GM23338 (cell line): ENCODE results near the gene SSB. TPM values are rescaled to one million over a fixed set of nuclear protein-coding genes. Genes with fewer than 3 reads are reported as not detected.
A peak's percentile ranks its signal among the peaks of the same experiment; 100 is the strongest.

Experiments used
- ATAC-seq: fragments of 200-7000 bp; cut with Tn5 transposase; 3 replicates; pipeline ENCODE4 v1.9.1; 2020
- DNase-seq: peaks from one replicate; pipeline ENCODE4 v3.0.0-alpha.2; 2015; ENCODE audit warnings: low spot score
- H2AFZ ChIP-seq: fragments of 200-600 bp; sonication (generic); 2 replicates; pipeline ENCODE4 v1.8.0; 2016; ENCODE audit warnings: antibody characterized with exemption, mild to moderate bottlenecking, moderate library complexity
- H3F3A ChIP-seq: fragments of 200-600 bp; sonication (generic); replicated peaks from 2 replicates; pipeline ENCODE4 v1.8.0; 2017; ENCODE audit warnings: antibody characterized with exemption, mixed run types, low read depth
- H3K27ac ChIP-seq: fragments of 200-600 bp; sonication (generic); 2 replicates; pipeline ENCODE4 v1.6.1; 2016; ENCODE audit warnings: low read depth
- H3K27me3 ChIP-seq: fragments of 200-600 bp; sonication (generic); 2 replicates; pipeline ENCODE4 v1.8.0; 2016; ENCODE audit warnings: mild to moderate bottlenecking, mixed run types, moderate library complexity; ENCODE audit not compliant: insufficient read depth
- H3K36me3 ChIP-seq: fragments of 200-600 bp; sonication (generic); 2 replicates; pipeline ENCODE4 v1.8.0; 2016; ENCODE audit warnings: mild to moderate bottlenecking; ENCODE audit not compliant: insufficient read depth
- H3K4me1 ChIP-seq: fragments of 200-600 bp; sonication (generic); 2 replicates; pipeline ENCODE4 v1.8.0; 2016; ENCODE audit warnings: mild to moderate bottlenecking, moderate library complexity; ENCODE audit not compliant: insufficient read depth
- H3K4me2 ChIP-seq: fragments of 200-600 bp; sonication (generic); 2 replicates; pipeline ENCODE4 v1.7.1; 2017; ENCODE audit warnings: mixed run types
- H3K4me3 ChIP-seq: fragments of 200-600 bp; sonication (generic); 2 replicates; pipeline ENCODE4 v1.6.1; 2016; ENCODE audit warnings: mixed run types
- H3K79me2 ChIP-seq: fragments of 200-600 bp; sonication (generic); replicated peaks from 2 replicates; pipeline ENCODE4 v1.8.0; 2017; ENCODE audit warnings: mild to moderate bottlenecking; ENCODE audit not compliant: insufficient read depth
- H3K9me2 ChIP-seq: fragments of 200-600 bp; sonication (generic); 2 replicates; pipeline ENCODE4 v1.8.0; 2017; ENCODE audit not compliant: insufficient read depth
- H4K20me1 ChIP-seq: fragments of 200-600 bp; sonication (generic); replicated peaks from 2 replicates; pipeline ENCODE4 v1.8.0; 2017; ENCODE audit warnings: mild to moderate bottlenecking; ENCODE audit not compliant: insufficient read depth
- H3K27ac Mint-ChIP-seq: 2 replicates; pipeline ENCODE4 v1.8.0; 2020; ENCODE audit warnings: inconsistent platforms, mild to moderate bottlenecking, moderate library complexity, mixed read lengths
- H3K27me3 Mint-ChIP-seq: 3 replicates; pipeline ENCODE4 v1.8.0; 2022; ENCODE audit warnings: low read depth, mild to moderate bottlenecking, moderate library complexity, mixed read lengths, inconsistent platforms; ENCODE audit not compliant: insufficient read depth, poor library complexity
- H3K36me3 Mint-ChIP-seq: 3 replicates; pipeline ENCODE4 v1.8.0; 2021; ENCODE audit warnings: low read depth, mild to moderate bottlenecking, inconsistent platforms, moderate library complexity, mixed read lengths
- H3K4me1 Mint-ChIP-seq: 3 replicates; pipeline ENCODE4 v1.8.0; 2020; ENCODE audit warnings: mild to moderate bottlenecking, inconsistent platforms, mixed read lengths
- H3K4me3 Mint-ChIP-seq: 3 replicates; pipeline ENCODE4 v1.8.0; 2021; ENCODE audit warnings: moderate library complexity, mild to moderate bottlenecking, inconsistent platforms, mixed read lengths
- H3K9me3 Mint-ChIP-seq: 3 replicates; pipeline ENCODE4 v1.8.0; 2020; ENCODE audit warnings: moderate library complexity, mild to moderate bottlenecking, inconsistent platforms, mixed read lengths
- CTCF ChIP-seq, 2 experiments: fragments of 200-600 bp in 1 of 2; sonication (generic) in 1 of 2; conservative IDR thresholded peaks; 2 replicates each; pipeline versions ENCODE4 v1.5.1 to v1.6.1; 2016 to 2017; ENCODE audit warnings: antibody characterized with exemption in 2 of 2, low read depth in 2 of 2, mild to moderate bottlenecking in 2 of 2, moderate library complexity in 1 of 2
- ETS1 ChIP-seq: IDR thresholded peaks from 2 replicates; pipeline ENCODE4 v1.6.1; 2016; ENCODE audit warnings: antibody characterized with exemption
- JUNB ChIP-seq: IDR thresholded peaks from one replicate; pipeline ENCODE4 v1.6.1; 2016; ENCODE audit warnings: antibody characterized with exemption; ENCODE audit not compliant: unreplicated experiment
- NANOG ChIP-seq: IDR thresholded peaks from 2 replicates; pipeline ENCODE4 v1.6.1; 2016; ENCODE audit warnings: antibody characterized with exemption, borderline replicate concordance
- POLR2AphosphoS5 ChIP-seq: IDR thresholded peaks from 2 replicates; pipeline ENCODE4 v1.6.1; 2016; ENCODE audit warnings: antibody characterized with exemption, low read depth
- STAT1 ChIP-seq: IDR thresholded peaks from one replicate; pipeline ENCODE4 v1.6.1; 2016; ENCODE audit warnings: antibody characterized with exemption; ENCODE audit not compliant: unreplicated experiment
- ZNF114 ChIP-seq: fragments of 250-450 bp; sonication (Bioruptor Pico); IDR thresholded peaks from 2 replicates; pipeline ENCODE4 v1.5.0; 2020; ENCODE audit warnings: mild to moderate bottlenecking, moderate library complexity
- polyA plus RNA-seq: library from polyadenylated mRNA; unstranded; fragments of >200 nt; fragmentation: Nextera tagmentation; extraction: Ambion mirVana; gene quantifications from 2 replicates; pipeline ENCODE4 v1.2.1, GENCODE V29; 2016
- total RNA-seq: library from RNA; depleted of rRNA; stranded (reverse); fragments of >200 nt; shearing (Covaris generic); gene quantifications from 2 replicates; pipeline ENCODE4 v1.2.3, GENCODE V29; 2014

Gene SSB
- total and polyA plus RNA-seq, 2 experiments from 2014 or later, result 246 to 1,104 TPM

GRCh38 chr2:169781249-169782013, 17.2 kb upstream of the SSB start:
- Histone ChIP-seq H3K4me1 (no peaks in the 10 kb centered on the region), H3K27me3 (no peaks in the 10 kb centered on the region), H4K20me1 (no peaks in the 10 kb centered on the region), H3K9me2 (0 out of 2 replicates have a peak, but pooled peaks cover 3% of the 10 kb centered on the region), H3K27ac (no peak overlapping the region), H2AFZ (no peak overlapping the region), H3K4me3 (no peak overlapping the region), H3K4me2 (no peak overlapping the region), H3K79me2 (no peaks in the 10 kb centered on the region), H3K36me3 (no peaks in the 10 kb centered on the region), H3F3A (no peaks in the 10 kb centered on the region)
- no peak overlapping the region for H3K27ac Mint-ChIP-seq
- peaks cover 2% of the 10 kb centered on the region for H3K27me3 Mint-ChIP-seq
- ATAC-seq, result no peak
- DNase-seq, result no peak
- no peak overlapping the region for H3K4me3 Mint-ChIP-seq
- TF ChIP-seq NANOG, result no peak
- TF ChIP-seq JUNB, result no peak
- TF ChIP-seq CTCF (conservative IDR thresholded peaks at IDR 0.05; ENCODE audit: low read depth in 2 of 2), result no peak
- TF ChIP-seq STAT1, result no peak
- no peak for TF ChIP-seq ETS1
- TF ChIP-seq POLR2AphosphoS5, result no peak
- no peak for TF ChIP-seq ZNF114 (CRISPR knock-in tag)
- no peaks in the 10 kb centered on the region for H3K4me1 Mint-ChIP-seq
- no peaks in the 10 kb centered on the region for H3K9me3 Mint-ChIP-seq
- H3K36me3 Mint-ChIP-seq, result no peaks in the 10 kb centered on the region

- Mint-ChIP-seq H3K27me3 (peaks cover 2% of the 10 kb centered on the region), H3K9me3 (no peaks in the 10 kb centered on the region), H3K4me1 (no peaks in the 10 kb centered on the region; the same call in 2 of the 3 replicates), H3K36me3 (no peaks in the 10 kb centered on the region), H3K27ac (no peak overlapping the region), H3K4me3 (no peak overlapping the region)
- Histone ChIP-seq H3K27ac (no peak overlapping the region), H3K36me3 (no peaks in the 10 kb centered on the region), H2AFZ (no peak overlapping the region), H3F3A (no peaks in the 10 kb centered on the region), H3K4me2 (no peak overlapping the region), H3K79me2 (no peaks in the 10 kb centered on the region), H3K4me3 (no peak overlapping the region), H3K27me3 (no peaks in the 10 kb centered on the region), H3K9me2 (0 out of 2 replicates have a peak, but pooled peaks cover 3% of the 10 kb centered on the region), H4K20me1 (no peaks in the 10 kb centered on the region), H3K4me1 (no peaks in the 10 kb centered on the region)
- peak; percentile 50 for DNase-seq
- TF ChIP-seq CTCF (conservative IDR thresholded peaks at IDR 0.05; ENCODE audit: low read depth in 2 of 2), result peak; percentile 47 to 61
- TF ChIP-seq ETS1, result no peak
- ATAC-seq, result peak; percentile 60
These were observed 16.2 kb upstream of the SSB start for GRCh38 chr2:169782513-169782912.
